ENCODE results near the gene SSBP3.

- TF ChIP-seq PTBP1 (IDR thresholded peaks at IDR 0.05; ENCODE audit: low read depth, low read length, poor library complexity, severe bottlenecking) (no peak), NFIB (CRISPR knock-in tag; IDR thresholded peaks at IDR 0.05; ENCODE audit: borderline replicate concordance) (no peak), BHLHE40 (IDR thresholded peaks at IDR 0.05; ENCODE audit: low read length) (no peak), MAZ (IDR thresholded peaks at IDR 0.05; ENCODE audit: borderline replicate concordance, low read depth, low read length) (no peak), MAZ (CRISPR knock-in tag; IDR thresholded peaks at IDR 0.05; ENCODE audit: low read depth) (no peak), CHCHD3 (CRISPR knock-in tag; IDR thresholded peaks at IDR 0.05) (no peak), ZNF136 (CRISPR knock-in tag; IDR thresholded peaks at IDR 0.05; ENCODE audit: low read depth) (no peak), ZBTB33 (CRISPR knock-in tag; IDR thresholded peaks at IDR 0.05) (no peak), NFRKB (IDR thresholded peaks at IDR 0.05) (no peak), GATAD1 (CRISPR knock-in tag; IDR thresholded peaks at IDR 0.05) (no peak)
Observed at GRCh38 chr1:54325703-54326461, 80.3 kb downstream of the SSBP3 start.
